HepG2 (cell line): Measurements from ENCODE around the gene MAPK8IP1. TPM values are rescaled to one million over a fixed set of nuclear protein-coding genes. Genes with fewer than 3 reads are reported as not detected.

ENCODE experiments used
- CENPBD1 ChIP-seq: sonication (generic); formaldehyde crosslinking; IDR thresholded peaks from 2 replicates; pipeline ENCODE4 v1.8.0; 2022; ENCODE audit warnings: missing genetic modification reagents, low read depth, mild to moderate bottlenecking, borderline replicate concordance
- CTCF ChIP-seq: sonication (generic); formaldehyde crosslinking; IDR thresholded peaks from 2 replicates; pipeline ENCODE4 v1.5.0; 2020; ENCODE audit warnings: mild to moderate bottlenecking, missing genetic modification reagents, moderate library complexity
- ESRRA ChIP-seq: sonication (generic); formaldehyde crosslinking; IDR thresholded peaks from 2 replicates; pipeline ENCODE4 v1.5.1; 2020; ENCODE audit warnings: mild to moderate bottlenecking, low read depth, missing genetic modification reagents
- FOXA3 ChIP-seq: IDR thresholded peaks from 2 replicates; pipeline ENCODE4 v1.6.1; 2016; ENCODE audit warnings: missing genetic modification reagents, missing compliant biosample characterization
- FOXC1 ChIP-seq: sonication (generic); formaldehyde crosslinking; IDR thresholded peaks from 2 replicates; pipeline ENCODE4 v1.8.0; 2022; ENCODE audit warnings: mild to moderate bottlenecking, missing genetic modification reagents, borderline replicate concordance
- FOXP1 ChIP-seq, 2 experiments: fragments of 450-650 bp in 1 of 2; IDR thresholded peaks; 2 replicates each; pipeline ENCODE4 v1.6.1; 2017 to 2018; ENCODE audit warnings: antibody characterized with exemption in 1 of 2
- HIVEP1 ChIP-seq: sonication (generic); formaldehyde crosslinking; IDR thresholded peaks from 2 replicates; pipeline ENCODE4 v1.4.0; 2020; ENCODE audit warnings: mild to moderate bottlenecking, missing genetic modification reagents
- KAT8 ChIP-seq: IDR thresholded peaks from 2 replicates; pipeline ENCODE4 v1.6.1; 2016; ENCODE audit warnings: missing genetic modification reagents, missing compliant biosample characterization
- MBNL3 ChIP-seq: fragments of 250-450 bp; sonication (Bioruptor Pico); conservative IDR thresholded peaks from 2 replicates; pipeline ENCODE4 v1.8.0; 2022; ENCODE audit warnings: mild to moderate bottlenecking, inconsistent platforms
- MYC ChIP-seq: sonication (generic); formaldehyde crosslinking; IDR thresholded peaks from 2 replicates; pipeline ENCODE4 v1.9.0; 2021; ENCODE audit warnings: missing genetic modification reagents, borderline replicate concordance
- MZF1 ChIP-seq: sonication (generic); formaldehyde crosslinking; IDR thresholded peaks from 2 replicates; pipeline ENCODE4 v1.8.1; 2023; ENCODE audit warnings: mild to moderate bottlenecking, missing genetic modification reagents, borderline replicate concordance
- NR2F6 ChIP-seq, 2 experiments: IDR thresholded peaks; 2 replicates each; pipeline ENCODE4 v1.6.1; 2016; ENCODE audit warnings: antibody characterized with exemption in 1 of 2, mild to moderate bottlenecking in 1 of 2
- SKI ChIP-seq: fragments of 450-650 bp; IDR thresholded peaks from one replicate; pipeline ENCODE4 v1.6.1; 2018; ENCODE audit warnings: mild to moderate bottlenecking; ENCODE audit not compliant: partially characterized antibody
- SMAD3 ChIP-seq: sonication (generic); formaldehyde crosslinking; IDR thresholded peaks from 2 replicates; pipeline ENCODE4 v1.4.0; 2020; ENCODE audit warnings: missing genetic modification reagents
- SP5 ChIP-seq: IDR thresholded peaks from 2 replicates; pipeline ENCODE4 v1.6.1; 2016; ENCODE audit warnings: low read depth, borderline replicate concordance
- ZFP41 ChIP-seq: sonication (generic); formaldehyde crosslinking; IDR thresholded peaks from 2 replicates; pipeline ENCODE4 v1.4.0; 2020; ENCODE audit warnings: mild to moderate bottlenecking, missing genetic modification reagents, borderline replicate concordance
- ZNF337 ChIP-seq: sonication (generic); formaldehyde crosslinking; IDR thresholded peaks from 2 replicates; pipeline ENCODE4 v1.5.1; 2020; ENCODE audit warnings: missing genetic modification reagents, low read depth, mild to moderate bottlenecking, borderline replicate concordance
- ZNF576 ChIP-seq: sonication (generic); formaldehyde crosslinking; IDR thresholded peaks from 2 replicates; pipeline ENCODE4 v1.4.0; 2020; ENCODE audit warnings: mild to moderate bottlenecking, missing genetic modification reagents
- ZNF709 ChIP-seq: sonication (generic); formaldehyde crosslinking; IDR thresholded peaks from 2 replicates; pipeline ENCODE4 v1.5.0; 2020; ENCODE audit warnings: mild to moderate bottlenecking, missing genetic modification reagents
- ZNF724P ChIP-seq: sonication (generic); formaldehyde crosslinking; IDR thresholded peaks from 2 replicates; pipeline ENCODE4 v1.8.0; 2022; ENCODE audit warnings: missing genetic modification reagents, borderline replicate concordance
- ZZZ3 ChIP-seq: sonication (generic); formaldehyde crosslinking; IDR thresholded peaks from 2 replicates; pipeline ENCODE4 v1.4.0; 2020; ENCODE audit warnings: missing genetic modification reagents, mild to moderate bottlenecking, borderline replicate concordance
- polyA plus RNA-seq, 8 experiments: library from polyadenylated mRNA; depleted of rRNA in 3 of 8; stranded (reverse) in 7 of 8; unstranded in 1 of 8; fragments of >200 nt; fragmentation: Illumina TruSeq in 4 of 8; extraction: Trizol in 4 of 8; gene quantifications; 2 replicates each; pipeline versions ENCODE4 v1.2.1 to v1.2.3, GENCODE V29; 2011 to 2016; ENCODE audit warnings: low read depth in 4 of 8, missing spikeins in 1 of 8, mixed read lengths in 1 of 8; ENCODE audit not compliant: insufficient read depth in 1 of 8
- total RNA-seq, 5 experiments: library from RNA; depleted of rRNA; stranded (reverse); fragments of >200 nt; fragmentation: Illumina TruSeq; extraction: Trizol; gene quantifications; 2 replicates each; pipeline ENCODE4 v1.2.3, GENCODE V29; 2016; ENCODE audit warnings: low read depth in 1 of 5
- TF ChIP-seq, protein P1 (sequence below): sonication (generic); formaldehyde crosslinking; IDR thresholded peaks from 2 replicates; pipeline ENCODE4 v1.8.0; 2022; ENCODE audit warnings: mild to moderate bottlenecking, missing genetic modification reagents
- TF ChIP-seq, protein P2 (sequence below): sonication (generic); formaldehyde crosslinking; IDR thresholded peaks from 2 replicates; pipeline ENCODE4 v1.4.0; 2020; ENCODE audit warnings: missing genetic modification reagents

The MAPK8IP1 gene
- total and polyA plus RNA-seq, 2 of the 13 experiments (the other 11 are each of a cell fraction or from before 2014, with no cell fraction given): 2.2 to 4.2 TPM

DNA sequence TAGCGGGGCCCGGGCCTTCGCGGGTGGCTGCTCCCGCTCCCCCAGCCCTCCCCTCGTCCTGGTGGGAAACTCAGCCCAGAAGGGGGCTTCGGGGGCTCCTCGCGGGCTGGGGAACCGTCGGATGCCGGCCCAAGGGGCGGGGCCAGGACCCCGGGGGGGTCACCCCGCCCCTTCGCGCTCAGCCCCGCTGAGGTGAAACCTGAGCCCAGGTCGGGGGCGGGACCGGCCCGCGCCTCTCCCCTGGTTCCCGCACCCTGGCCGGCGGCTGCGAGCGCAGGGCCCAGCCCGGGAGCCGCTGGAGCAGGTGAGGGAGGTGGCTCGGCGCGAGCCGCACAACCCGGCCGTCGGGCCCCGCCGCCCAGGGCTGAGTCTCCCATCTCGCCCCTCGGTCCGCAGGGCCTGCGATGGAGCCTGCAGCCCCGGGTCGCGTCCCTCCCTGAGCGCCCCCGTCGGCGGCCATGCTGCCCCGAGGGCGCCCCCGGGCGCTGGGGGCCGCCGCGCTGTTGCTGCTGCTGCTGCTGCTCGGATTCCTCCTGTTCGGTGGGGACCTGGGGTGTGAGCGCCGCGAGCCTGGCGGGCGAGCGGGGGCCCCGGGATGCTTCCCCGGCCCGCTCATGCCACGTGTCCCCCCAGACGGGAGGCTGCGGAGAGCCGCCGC is 37.1 kb downstream of the MAPK8IP1 start, which contains the start of gene LARGE2 (continued):
- TF ChIP-seq SKI (no peak), ZNF724P (CRISPR knock-in tag) (no peak), MZF1 (no peak), NR2F6 (IDR thresholded peaks at IDR 0.05) (no peak), NR2F6 (CRISPR knock-in tag; IDR thresholded peaks at IDR 0.05) (no peak), ZFP41 (CRISPR knock-in tag) (no peak), CENPBD1 (CRISPR knock-in tag) (no peak), MBNL3 (CRISPR knock-in tag) (no peak), ESRRA (CRISPR knock-in tag) (no peak), FOXA3 (CRISPR knock-in tag) (no peak), ZNF337 (no peak), KAT8 (no peak), ZNF709 (0 out of 2 replicates have a peak, but pooled peaks have one; percentile 6), CTCF (CRISPR knock-in tag) (peak; percentile 8; the same call in 1 of the 2 replicates), SMAD3 (CRISPR knock-in tag) (no peak), HIVEP1 (CRISPR knock-in tag) (no peak), ZNF576 (CRISPR knock-in tag) (no peak), FOXC1 (CRISPR knock-in tag) (0 out of 2 replicates have a peak, but pooled peaks have one; percentile 1), MYC (CRISPR knock-in tag) (no peak), SP5 (CRISPR knock-in tag) (no peak), FOXP1 (IDR thresholded peaks at IDR 0.05) (no peak), FOXP1 (CRISPR knock-in tag; IDR thresholded peaks at IDR 0.05) (no peak), ZZZ3 (CRISPR knock-in tag) (no peak)
- TF ChIP-seq, protein P1, sequence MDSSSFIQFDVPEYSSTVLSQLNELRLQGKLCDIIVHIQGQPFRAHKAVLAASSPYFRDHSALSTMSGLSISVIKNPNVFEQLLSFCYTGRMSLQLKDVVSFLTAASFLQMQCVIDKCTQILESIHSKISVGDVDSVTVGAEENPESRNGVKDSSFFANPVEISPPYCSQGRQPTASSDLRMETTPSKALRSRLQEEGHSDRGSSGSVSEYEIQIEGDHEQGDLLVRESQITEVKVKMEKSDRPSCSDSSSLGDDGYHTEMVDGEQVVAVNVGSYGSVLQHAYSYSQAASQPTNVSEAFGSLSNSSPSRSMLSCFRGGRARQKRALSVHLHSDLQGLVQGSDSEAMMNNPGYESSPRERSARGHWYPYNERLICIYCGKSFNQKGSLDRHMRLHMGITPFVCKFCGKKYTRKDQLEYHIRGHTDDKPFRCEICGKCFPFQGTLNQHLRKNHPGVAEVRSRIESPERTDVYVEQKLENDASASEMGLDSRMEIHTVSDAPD (CRISPR knock-in tag): no peak
- TF ChIP-seq, protein P2, sequence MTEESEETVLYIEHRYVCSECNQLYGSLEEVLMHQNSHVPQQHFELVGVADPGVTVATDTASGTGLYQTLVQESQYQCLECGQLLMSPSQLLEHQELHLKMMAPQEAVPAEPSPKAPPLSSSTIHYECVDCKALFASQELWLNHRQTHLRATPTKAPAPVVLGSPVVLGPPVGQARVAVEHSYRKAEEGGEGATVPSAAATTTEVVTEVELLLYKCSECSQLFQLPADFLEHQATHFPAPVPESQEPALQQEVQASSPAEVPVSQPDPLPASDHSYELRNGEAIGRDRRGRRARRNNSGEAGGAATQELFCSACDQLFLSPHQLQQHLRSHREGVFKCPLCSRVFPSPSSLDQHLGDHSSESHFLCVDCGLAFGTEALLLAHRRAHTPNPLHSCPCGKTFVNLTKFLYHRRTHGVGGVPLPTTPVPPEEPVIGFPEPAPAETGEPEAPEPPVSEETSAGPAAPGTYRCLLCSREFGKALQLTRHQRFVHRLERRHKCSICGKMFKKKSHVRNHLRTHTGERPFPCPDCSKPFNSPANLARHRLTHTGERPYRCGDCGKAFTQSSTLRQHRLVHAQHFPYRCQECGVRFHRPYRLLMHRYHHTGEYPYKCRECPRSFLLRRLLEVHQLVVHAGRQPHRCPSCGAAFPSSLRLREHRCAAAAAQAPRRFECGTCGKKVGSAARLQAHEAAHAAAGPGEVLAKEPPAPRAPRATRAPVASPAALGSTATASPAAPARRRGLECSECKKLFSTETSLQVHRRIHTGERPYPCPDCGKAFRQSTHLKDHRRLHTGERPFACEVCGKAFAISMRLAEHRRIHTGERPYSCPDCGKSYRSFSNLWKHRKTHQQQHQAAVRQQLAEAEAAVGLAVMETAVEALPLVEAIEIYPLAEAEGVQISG (CRISPR knock-in tag): peak; percentile 35; the same call in 1 of the 2 replicates
